Spleen (tissue), 7 donors: ENCODE results near the gene COL25A1.

Experiments used
- POLR2A ChIP-seq, 3 donors: fragments of 450-650 bp; IDR thresholded peaks; one replicate each; pipeline ENCODE4 v1.5.1; 2017; ENCODE audit warnings: antibody characterized with exemption in 3 of 3, mild to moderate bottlenecking in 1 of 3
- TF ChIP-seq, protein P1 (sequence below), 11 experiments: fragments of 200-600 bp in 7 of 11; fragments of 450-650 bp in 4 of 11; sonication (generic) in 4 of 11; IDR thresholded peaks in 8 of 11; conservative IDR thresholded peaks in 3 of 11; 1 replicate in 7 of 11; 2 replicates in 4 of 11; pipeline versions ENCODE4 v1.4.0 to v1.8.0; 2016 to 2021; ENCODE audit warnings: antibody characterized with exemption in 11 of 11, inconsistent platforms in 4 of 11, mild to moderate bottlenecking in 1 of 11
- donor health status: DM: no; HTN: no; CAD: no; lungs with moderate emphysema.
- donor health status: DM: no; HTN: no; CAD: no.
- donor health status: DM: no; HTN: no; CAD: no.

DNA sequence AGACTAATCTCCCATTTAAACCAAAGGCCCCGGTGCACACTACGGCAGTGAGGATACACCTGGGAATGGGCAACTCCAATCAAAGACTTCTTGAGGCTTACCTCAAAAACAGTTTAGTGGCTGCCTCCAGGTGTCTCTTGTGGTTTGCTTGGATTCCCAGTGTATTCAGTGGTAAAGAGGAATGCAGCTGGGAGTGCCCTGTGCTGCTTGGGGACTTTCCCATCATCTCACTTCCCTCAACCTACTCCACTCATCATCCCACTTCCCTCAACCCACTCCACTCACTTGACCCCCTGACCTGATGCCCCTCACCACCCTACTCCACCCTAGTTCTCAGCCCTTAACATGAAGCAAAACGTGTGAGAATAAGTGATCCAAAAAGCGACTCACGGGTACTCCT lies 362.3 kb downstream of the COL25A1 start:
- TF ChIP-seq, protein P1, sequence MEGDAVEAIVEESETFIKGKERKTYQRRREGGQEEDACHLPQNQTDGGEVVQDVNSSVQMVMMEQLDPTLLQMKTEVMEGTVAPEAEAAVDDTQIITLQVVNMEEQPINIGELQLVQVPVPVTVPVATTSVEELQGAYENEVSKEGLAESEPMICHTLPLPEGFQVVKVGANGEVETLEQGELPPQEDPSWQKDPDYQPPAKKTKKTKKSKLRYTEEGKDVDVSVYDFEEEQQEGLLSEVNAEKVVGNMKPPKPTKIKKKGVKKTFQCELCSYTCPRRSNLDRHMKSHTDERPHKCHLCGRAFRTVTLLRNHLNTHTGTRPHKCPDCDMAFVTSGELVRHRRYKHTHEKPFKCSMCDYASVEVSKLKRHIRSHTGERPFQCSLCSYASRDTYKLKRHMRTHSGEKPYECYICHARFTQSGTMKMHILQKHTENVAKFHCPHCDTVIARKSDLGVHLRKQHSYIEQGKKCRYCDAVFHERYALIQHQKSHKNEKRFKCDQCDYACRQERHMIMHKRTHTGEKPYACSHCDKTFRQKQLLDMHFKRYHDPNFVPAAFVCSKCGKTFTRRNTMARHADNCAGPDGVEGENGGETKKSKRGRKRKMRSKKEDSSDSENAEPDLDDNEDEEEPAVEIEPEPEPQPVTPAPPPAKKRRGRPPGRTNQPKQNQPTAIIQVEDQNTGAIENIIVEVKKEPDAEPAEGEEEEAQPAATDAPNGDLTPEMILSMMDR (IDR thresholded peaks at IDR 0.05 in 8 of 11, conservative IDR thresholded peaks at IDR 0.05 in 3 of 11) = no peak
- TF ChIP-seq POLR2A (IDR thresholded peaks at IDR 0.05) = no peak
